SH-SY5Y (cell line): ENCODE measurements around the gene LMAN1.

ENCODE experiments used
- GATA2 ChIP-seq: IDR thresholded peaks from 2 replicates; pipeline ENCODE4 v1.6.1; 2011; ENCODE audit warnings: mild to moderate bottlenecking, low read depth, low read length
- GATA3 ChIP-seq: IDR thresholded peaks from 2 replicates; pipeline ENCODE4 v1.6.1; 2011; ENCODE audit warnings: low read depth, mild to moderate bottlenecking, low read length, moderate library complexity

GRCh38 chr18:59387687-59388565 lies 28.9 kb upstream of the LMAN1 start:
- TF ChIP-seq GATA2 (no peak), GATA3 (no peak)
